PC-3 (cell line): ENCODE measurements around the gene MBNL1.

Source experiments
- EZH2 ChIP-seq: fragments of 300-600 bp; sonication (generic); IDR thresholded peaks from one replicate; pipeline ENCODE4 v1.6.1; 2017; ENCODE audit warnings: antibody characterized with exemption, mild to moderate bottlenecking, low read length; ENCODE audit not compliant: unreplicated experiment
- EZH2phosphoT487 ChIP-seq: fragments of 300-600 bp; sonication (generic); IDR thresholded peaks from 2 replicates; pipeline ENCODE4 v1.6.1; 2018; ENCODE audit warnings: mild to moderate bottlenecking, antibody characterized with exemption, low read length, borderline replicate concordance
- TF ChIP-seq, protein P1 (sequence below): fragments of 300-600 bp; sonication (generic); conservative IDR thresholded peaks from 2 replicates; pipeline ENCODE4 v1.5.1; 2017; ENCODE audit warnings: antibody characterized with exemption, low read depth, mild to moderate bottlenecking, low read length

DNA sequence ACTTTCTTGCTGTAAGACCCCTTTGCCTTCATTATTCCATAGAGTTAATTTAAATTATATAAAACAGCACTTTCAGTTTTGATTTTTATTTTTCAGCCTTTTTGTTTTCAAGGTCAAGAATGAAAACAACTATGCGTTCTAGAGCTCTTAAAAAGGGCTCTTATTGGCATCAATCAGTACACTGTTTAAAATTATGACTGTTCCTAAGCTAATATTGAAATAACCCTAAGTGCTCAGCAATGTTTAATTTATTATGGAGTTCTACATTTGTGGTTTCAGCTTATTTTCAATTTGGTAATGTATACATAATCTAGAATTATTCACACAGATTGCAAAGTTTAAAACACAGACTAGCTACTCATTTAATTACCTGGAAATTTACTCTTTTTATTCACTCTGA is 179.4 kb downstream of the MBNL1 start:
- TF ChIP-seq, protein P1, sequence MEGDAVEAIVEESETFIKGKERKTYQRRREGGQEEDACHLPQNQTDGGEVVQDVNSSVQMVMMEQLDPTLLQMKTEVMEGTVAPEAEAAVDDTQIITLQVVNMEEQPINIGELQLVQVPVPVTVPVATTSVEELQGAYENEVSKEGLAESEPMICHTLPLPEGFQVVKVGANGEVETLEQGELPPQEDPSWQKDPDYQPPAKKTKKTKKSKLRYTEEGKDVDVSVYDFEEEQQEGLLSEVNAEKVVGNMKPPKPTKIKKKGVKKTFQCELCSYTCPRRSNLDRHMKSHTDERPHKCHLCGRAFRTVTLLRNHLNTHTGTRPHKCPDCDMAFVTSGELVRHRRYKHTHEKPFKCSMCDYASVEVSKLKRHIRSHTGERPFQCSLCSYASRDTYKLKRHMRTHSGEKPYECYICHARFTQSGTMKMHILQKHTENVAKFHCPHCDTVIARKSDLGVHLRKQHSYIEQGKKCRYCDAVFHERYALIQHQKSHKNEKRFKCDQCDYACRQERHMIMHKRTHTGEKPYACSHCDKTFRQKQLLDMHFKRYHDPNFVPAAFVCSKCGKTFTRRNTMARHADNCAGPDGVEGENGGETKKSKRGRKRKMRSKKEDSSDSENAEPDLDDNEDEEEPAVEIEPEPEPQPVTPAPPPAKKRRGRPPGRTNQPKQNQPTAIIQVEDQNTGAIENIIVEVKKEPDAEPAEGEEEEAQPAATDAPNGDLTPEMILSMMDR: no peak
- TF ChIP-seq EZH2: no peak
- no peak for TF ChIP-seq EZH2phosphoT487
